GM21390 (cell line): ENCODE measurements around the gene CEP85L.

Experiments
- ATAC-seq: cut with Tn5 transposase; IDR thresholded peaks from one replicate; pipeline ENCODE4 v1.9.1; 2021; ENCODE audit not compliant: unreplicated experiment

CEP85L gene

GRCh38 chr6:118651282-118652050 is at the start of gene CEP85L:
CEP85L (minus strand) TSS chr6:118651591; CDS start chr6:118651269, 322 bp downstream.
- ATAC-seq = peak; percentile 88

- no peak for ATAC-seq
These were observed 49.1 kb upstream of the CEP85L start for GRCh38 chr6:118700531-118700930.

DNA sequence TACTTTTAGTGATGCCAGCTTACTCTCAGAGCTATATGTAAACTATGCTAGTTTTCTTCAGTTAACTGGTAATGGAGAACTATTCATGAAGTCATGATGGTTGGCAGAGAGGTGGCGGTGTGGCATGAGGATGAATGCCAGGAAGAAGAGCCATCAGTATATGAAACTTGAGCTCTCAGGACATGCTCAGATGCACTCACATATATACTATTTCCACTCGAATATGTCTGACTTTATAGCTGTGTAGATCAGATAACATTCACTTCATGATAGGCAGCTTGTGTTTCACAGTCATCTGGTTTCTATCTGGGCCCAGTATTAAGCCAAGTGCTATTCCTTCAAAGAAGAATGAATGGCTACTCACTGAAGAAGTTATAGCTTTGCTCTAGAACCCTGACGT is 46.2 kb upstream of the CEP85L start:
- ATAC-seq = no peak

- ATAC-seq = no peak
These were observed 44.9 kb upstream of the CEP85L start for GRCh38 chr6:118696271-118696670.

- no peak for ATAC-seq
These were observed 42.2 kb upstream of the CEP85L start for GRCh38 chr6:118693562-118693961.

DNA sequence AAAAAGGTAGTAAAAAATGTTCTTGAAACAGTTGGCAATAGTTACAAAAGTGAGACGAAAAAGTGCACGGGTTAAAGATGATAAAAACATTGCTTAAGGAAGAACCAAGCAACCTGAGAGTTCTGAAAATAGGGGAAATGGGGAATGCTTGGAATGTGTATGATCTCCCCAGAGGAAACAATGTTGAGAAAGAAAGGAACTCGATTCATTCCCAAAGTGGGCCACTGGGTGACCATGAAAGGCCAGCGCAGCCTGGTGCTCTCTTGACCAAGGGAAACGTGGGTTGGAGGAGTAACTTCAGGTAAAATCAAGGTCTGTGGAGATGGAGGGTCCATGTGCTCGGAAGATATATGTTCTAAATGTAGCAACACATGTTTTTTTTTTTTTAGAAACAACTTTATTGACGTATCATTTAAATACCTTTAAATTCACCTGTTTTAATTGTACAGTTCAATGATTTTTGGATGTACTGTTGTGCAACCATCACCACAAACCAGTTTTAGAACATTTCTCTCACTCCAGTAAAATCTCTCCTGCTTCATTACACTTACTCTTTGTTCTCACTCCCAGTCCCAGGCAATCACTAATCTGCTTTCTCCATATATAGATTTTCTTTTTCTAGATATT is 34.5 kb upstream of the CEP85L start:
- ATAC-seq = no peak

- ATAC-seq = no peak
These were observed 32.8 kb upstream of the CEP85L start for GRCh38 chr6:118683881-118684872.

GRCh38 chr6:118680452-118681095 is 29.2 kb upstream of the CEP85L start:
- no peak for ATAC-seq

DNA sequence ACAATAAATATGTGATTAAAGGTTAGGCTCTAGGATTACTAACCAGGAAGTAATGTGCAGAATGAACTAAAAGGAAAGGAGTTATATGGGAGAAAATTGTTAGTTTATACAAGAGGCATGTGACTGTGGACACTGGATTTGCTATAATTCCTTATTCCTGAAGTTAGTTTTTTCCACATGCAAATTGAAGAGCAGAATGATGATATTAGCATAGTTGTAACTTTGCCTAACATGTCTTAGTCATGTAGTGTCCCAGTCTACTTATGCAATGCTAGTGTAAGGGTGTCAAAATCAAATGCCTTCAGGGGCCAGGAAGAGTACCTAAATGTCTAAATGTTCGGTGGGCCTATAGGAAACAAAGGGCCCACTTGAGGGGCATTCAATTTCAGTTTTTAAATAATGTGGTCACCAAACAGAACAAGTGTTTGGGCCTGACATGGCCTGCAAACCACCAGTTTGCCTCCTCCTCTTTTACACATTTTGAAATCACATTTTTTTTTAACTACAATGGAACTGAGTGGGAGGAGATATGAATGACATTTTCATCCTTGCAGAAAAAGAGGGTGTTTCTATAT is 28.0 kb upstream of the CEP85L start:
- ATAC-seq = no peak

DNA sequence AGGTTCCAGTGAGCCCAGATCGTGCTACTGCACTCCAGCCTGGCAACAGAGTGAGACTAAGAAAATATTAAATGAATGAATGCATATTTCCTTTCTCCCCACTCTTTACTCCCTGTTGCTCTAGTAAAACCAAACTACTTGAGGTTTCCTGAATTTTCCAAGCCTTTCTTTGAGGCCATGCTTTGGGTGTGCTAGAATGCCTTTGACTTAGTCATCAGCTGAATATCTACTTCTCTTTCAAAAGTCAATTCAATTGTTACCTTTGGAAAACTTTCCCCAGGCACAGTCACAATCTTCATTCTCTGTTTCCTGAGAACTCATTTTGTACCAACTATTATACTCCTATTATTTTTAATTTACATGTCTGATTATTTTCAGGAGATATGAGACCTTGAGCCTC is 27.5 kb upstream of the CEP85L start:
- no peak for ATAC-seq

DNA sequence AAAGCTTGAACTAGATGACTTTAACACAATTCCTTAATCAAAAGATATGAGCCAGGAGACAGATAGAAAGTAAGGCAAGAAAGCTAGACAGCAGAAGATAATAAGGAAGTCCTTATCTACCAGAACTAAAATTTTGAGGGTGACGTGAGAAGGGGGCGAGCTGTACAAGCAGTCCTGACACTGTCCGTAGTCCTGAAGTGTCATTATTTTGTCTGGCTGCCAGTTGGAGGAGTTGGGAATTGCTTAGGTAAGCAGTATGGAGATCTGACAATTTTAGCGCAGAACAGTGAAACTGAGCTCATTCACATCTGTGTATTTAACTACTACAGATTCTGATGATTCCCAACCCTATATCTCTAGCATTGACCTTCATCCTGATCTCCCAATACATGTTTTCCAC is 25.8 kb upstream of the CEP85L start:
- no peak for ATAC-seq

DNA sequence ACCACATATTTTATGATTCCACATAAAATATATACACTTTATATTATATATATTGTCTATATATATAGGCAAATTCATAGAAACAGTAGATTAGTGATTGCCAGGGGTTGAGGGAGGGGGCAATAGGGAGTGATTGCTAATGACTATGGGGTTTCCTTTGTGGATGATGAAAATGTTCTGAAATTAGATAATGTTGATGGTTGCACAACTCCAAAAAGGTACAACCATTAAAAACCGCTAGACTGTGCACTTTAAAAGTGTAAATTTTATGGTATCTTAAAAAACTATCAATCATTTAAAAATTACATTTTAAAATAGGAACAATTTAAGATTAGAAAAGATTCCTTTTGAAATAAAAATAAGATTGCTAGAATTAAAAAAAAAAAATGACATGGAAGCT is 23.8 kb upstream of the CEP85L start:
- ATAC-seq = no peak

- no peak for ATAC-seq
These were observed 23.4 kb upstream of the CEP85L start for GRCh38 chr6:118674772-118675171.

GRCh38 chr6:118672678-118673077 is 21.3 kb upstream of the CEP85L start:
- no peak for ATAC-seq

GRCh38 chr6:118669561-118669960 is 18.2 kb upstream of the CEP85L start:
- ATAC-seq = no peak

DNA sequence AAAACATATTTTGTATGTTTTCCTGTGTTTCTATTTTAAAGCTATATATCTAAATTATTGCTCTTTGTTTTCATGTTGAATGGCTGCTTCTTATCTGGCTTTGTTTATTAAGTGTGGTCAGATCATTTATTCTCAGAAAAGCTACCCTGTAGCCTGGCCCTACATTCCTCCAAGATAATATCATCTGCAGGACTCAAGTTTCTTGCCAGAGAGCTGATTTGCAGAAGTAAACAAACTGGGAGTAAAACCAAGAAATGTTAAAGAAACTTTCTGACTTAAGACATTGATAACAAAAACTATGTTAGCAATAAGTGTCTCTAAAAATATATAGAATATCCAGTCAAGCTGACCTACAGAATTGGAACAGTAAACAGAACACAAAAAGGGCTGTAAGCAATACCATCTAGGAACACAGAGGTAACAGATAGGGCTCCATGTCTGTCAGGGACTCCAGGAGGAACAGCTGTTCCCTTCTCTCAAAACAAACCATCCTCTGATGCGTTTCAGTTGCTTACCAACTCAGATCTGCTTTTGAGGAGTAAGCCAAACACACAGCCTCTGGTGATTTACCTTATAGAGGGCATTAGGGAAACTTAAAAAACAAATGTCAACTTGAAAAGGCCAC is 17.5 kb upstream of the CEP85L start:
- ATAC-seq = no peak

DNA sequence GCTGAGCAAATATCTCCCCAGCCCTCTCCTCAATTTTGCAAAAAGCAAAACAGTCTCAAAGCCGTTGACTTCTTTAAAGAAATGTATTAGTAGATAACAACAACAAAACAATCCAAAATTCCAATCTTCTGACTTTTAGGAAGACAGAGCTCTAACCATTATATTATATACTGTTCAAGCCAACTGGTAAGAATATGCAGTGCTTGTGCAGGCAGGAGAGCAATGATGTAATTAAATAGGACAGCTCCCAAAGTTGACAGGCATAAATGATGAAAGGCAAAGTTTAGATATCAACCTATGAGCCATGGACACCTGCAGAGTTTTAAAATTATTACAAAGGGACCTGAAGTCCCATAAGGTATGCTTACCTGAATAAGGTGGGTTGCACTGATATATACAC is 16.6 kb upstream of the CEP85L start:
- ATAC-seq = no peak

- ATAC-seq = peak; percentile 50
These were observed 13.6 kb upstream of the CEP85L start for GRCh38 chr6:118665011-118665410.

DNA sequence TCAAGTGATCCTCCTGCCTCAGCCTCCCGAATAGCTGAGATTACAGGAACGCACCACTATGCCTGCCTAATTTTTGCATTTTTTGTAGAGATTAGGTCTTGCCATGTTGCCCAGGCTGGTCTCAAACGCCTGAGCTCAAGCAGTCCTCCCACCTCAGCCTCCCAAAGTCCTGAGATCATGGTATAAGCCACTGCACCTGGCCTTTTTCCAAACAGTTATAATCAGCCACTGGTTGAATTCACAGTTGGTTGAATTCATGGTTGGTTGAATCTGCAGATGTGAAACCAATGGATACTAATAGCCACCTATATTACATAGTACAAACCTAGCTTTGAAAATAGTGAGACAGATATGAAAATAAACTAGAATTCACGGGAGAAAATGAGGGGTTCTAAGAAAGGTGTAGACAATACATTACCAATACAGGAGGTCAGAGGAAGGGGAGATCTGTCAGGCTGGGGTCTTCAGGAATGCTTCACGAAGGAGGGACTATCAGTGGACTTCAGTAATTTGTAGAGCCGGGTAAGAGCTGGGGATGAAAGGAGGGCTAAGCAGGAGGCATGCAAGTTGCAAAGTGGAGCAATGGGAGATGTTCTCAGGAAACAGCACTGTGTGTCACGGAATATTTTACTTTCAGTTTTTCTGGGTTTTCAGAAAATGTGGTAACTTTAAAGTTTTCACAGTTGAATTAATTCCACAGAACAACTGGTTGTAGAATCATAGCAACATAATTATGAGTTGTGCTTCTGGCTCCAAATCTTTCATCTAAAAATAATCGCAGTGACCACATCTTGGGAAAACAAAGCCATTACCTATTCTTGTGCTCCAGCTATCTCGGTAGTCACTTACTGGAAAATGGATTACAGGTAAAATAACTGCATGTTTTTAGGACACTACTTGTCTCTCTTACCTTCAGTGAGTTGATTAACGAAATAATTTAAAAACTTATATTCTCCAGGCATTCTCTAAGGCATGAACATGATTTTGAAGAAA is 12.9 kb upstream of the CEP85L start:
- peak; percentile 49 for ATAC-seq
